NCI-H1092 (cell line): ENCODE measurements around the gene LMO4.

Experiments used
- DNase-seq: peaks from one replicate; lab custom pipeline; 2025; lab: John Stamatoyannopoulos, UW

The LMO4 gene

DNA sequence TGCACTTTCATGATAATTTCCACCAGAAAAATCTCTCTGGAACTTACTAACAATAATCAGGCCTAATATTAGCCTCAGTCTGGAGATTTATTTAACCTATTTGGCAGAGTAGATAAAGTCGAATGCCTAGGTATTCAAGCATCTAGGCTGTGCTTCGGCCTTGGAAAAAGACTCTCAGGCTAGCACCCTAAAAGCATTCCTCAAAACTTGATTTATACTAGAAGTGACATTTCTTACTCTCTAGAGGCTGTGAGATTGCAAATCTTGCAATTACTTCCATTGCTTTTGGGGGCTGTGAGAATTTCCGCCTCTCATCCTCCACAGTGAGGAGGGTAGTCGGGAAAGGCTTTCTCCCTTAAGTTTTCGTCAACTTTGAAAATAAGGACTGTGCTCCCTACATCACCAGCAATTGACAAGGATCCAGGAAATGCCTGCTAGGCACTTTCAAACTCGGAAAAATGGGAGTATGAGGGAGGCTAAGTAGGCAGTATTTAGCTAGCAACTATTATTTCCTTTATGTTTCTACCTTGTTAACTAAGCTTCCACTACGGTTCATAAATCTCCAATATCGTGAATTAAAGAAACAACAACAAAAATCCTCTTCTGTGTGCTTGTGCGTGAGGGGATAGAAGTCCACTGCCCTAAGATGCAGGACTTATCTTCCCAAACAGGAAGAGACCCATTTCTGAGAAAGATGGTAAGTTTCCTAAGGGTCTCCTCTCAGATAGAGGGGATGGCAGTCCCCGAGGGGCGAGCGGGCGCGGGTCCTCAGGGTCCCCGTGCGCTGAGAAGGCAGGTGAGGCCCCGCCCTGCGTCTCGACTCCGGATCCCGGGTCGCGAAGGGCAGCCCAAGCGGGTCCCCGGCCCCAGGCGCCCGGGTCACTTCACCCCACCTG lies 1.1 kb upstream of the LMO4 start:
- DNase-seq = no peak

GRCh38 chr1:87329051-87329525 lies 408 bp downstream of the LMO4 start:
- DNase-seq = peak; percentile 50

DNA sequence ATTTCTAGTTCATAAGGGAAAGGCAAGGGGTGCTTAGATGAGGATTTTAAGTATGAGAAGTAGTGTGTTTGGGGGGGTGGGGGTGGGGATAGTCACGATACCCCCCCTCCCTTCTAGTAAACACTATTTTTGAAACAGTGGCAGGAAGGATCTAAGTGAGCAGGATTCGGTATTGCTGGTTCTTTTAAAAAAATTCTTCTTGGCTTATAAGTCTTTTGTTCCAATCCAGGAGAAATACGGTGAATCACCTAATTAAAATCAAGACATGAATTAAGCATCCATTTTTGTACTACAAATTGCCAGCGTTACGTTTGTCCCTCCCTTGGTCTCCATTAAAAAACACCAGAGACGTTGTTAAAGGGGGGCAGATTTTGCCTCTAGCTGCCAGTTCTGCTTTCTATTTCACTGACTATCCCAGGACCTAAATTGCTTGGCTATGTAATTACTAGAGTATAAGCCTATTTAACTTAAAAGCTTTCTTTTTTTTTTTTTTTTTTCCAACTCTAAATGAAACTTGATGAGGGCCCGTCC lies 911 bp downstream of the LMO4 start:
- no peak for DNase-seq

- DNase-seq = no peak
These were observed 1.6 kb downstream of the LMO4 start for GRCh38 chr1:87330057-87330884.

GRCh38 chr1:87330885-87331364 lies 2.2 kb downstream of the LMO4 start:
- DNase-seq = no peak

DNA sequence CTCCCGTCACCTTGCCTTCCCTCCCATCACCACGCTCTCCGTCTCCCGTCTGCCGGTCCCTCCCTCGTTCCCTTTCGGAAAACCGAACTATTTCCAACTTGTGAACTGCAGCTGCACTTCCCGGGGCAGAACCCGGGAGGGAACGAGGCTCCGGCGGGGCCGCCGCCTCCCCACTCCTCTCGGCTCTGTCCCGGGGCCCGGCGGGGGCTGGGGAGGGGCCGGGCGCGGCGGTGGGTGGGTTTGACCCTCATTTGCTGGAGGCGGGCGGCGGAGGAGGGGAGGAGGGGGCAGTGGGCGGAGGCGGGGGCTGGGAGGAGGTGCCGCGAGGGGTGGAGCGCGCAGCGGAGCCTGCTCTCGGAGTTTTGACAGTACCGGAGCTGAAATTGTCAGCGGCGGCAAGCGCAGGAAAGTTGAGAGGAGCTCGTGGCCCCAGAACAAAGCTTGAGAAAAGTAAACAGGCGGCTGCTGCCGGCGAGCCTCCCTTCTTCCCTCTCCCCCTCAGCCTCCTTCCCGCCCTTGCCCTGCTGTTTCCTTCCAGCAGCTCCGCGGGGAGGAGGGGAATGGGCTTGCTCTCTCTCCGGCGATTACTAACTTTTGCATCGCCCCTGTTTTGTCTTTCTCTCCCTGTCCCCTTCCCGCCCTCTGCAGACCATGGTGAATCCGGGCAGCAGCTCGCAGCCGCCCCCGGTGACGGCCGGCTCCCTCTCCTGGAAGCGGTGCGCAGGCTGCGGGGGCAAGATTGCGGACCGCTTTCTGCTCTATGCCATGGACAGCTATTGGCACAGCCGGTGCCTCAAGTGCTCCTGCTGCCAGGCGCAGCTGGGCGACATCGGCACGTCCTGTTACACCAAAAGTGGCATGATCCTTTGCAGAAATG lies 2.9 kb downstream of the LMO4 start:
- DNase-seq = no peak

DNA sequence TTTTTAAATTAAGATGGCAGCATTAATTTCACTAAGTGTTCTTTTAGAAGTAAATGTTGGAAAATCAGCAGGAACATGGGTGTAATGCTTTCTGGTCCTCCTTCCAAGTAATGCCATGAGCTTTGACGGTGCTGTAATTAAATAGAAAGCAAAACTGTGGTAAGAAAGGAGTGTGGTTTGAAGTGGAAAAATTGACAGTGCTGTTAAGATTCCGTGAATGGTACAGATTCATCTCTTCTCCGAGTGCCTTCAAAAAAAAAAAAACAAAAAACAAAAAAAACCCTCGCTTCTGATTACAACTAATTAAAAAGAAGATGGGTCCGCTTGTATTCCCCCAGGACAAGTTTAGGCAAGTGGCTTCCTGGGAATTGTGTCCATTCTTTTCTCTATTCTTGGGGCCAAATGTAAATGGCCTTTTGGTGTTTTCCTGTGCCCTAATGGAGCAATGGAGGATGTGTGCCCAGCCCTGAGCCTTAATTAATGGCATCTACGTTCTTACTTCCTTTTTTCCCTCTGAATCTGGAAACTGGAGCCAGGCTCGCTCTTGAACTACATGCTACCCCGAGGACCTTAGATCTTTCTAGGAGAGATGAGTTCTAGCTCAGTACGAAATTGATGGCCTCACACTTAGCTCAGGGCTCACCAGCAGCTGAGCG lies 5.1 kb downstream of the LMO4 start:
- DNase-seq = no peak

GRCh38 chr1:87334351-87335174 lies 5.9 kb downstream of the LMO4 start:
- DNase-seq = no peak

GRCh38 chr1:87335175-87335884 lies 6.7 kb downstream of the LMO4 start:
- DNase-seq = peak; percentile 63

GRCh38 chr1:87336623-87337067 lies 8.0 kb downstream of the LMO4 start:
- no peak for DNase-seq

DNA sequence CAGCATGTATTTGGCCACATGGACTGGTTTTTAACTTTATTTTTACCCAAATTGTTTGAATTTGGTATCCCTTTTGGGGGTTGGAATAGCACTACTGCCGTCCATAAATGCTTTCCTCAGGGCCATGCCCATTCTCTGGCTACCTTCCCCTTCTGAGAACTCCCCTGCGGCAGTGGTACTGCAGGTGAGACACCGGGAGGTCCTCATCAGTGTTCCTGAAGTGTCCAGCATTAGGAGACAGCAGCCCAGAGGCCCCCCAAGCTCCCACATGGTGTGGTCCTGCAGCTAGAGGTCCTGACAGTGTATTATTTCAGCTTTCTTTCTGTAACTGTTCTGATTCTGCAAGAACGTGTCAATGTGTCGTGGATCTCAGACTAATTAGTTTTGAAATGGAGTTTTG lies 8.9 kb downstream of the LMO4 start:
- DNase-seq = no peak

- DNase-seq = no peak
These were observed 9.9 kb downstream of the LMO4 start for GRCh38 chr1:87338566-87338965.

DNA sequence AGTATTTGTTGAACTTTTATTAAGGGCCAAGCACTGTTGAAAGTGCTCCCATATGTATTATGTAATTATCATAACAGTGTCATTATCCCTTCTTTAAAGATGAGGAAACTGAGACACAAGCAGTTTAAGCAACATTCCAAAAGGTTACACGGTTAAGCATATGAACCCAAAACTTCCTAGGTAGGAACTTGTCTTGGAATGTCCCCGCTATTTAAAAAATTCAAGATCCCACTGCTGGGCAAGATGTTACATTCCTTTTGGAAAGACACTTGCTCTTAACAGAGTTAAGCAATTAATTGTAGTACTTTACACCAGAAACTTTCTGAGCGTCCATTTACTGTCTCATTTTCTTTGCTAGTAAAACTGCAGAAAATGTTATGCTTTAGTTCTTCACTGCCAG lies 15.6 kb downstream of the LMO4 start:
- DNase-seq = no peak

- no peak for DNase-seq
These were observed 17.6 kb downstream of the LMO4 start for GRCh38 chr1:87346130-87346814.

DNA sequence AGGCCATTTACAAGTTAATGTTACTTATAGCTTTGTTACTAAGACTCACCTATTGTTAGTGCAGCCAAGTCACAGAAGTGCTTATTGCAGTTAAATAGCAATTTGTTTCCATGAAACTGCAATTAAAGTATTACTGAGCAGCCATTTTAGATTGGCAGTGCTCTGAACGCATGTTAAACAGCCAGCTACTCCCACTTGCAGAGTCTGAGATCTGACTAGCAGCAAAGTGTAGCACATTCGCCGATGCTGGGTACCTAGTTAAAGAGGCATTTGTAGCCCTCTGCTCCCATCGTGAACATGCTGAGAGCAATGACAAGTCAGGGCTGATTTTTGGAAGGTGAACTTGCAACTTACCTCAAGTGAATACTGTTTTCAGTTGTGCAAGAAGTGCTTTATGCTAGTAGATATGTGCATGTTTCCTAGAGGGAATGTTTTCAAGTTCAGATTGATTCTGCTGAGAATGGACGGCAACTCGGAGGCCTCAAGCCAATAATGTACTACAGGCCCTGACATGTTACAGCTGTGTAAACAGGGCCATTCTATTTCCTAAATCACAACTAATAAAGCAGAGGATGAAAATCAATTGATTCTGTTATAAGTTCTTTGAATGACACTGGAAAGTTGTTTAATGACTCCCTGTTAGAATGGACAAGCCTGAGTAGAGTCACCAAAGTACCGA lies 19.8 kb downstream of the LMO4 start:
- DNase-seq = no peak

DNA sequence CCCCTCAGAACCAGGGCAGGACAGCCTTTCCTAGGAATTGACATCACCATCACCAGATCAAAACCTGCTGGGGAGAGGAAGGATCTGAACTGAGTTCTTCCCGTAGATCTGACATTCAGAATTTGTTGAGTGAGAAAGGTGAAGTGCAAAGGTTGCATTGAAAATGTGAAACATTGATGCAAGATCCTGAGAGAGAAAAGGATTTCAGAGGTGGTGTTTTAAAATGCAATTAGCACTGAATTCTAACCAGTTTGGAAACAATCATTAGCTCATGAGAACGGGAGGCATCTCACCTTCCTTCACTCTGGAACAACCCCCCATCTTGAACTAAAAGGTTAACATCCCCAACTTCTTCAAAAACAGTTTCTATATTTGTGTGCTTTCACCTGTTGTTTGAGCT lies 20.4 kb downstream of the LMO4 start:
- DNase-seq = no peak

DNA sequence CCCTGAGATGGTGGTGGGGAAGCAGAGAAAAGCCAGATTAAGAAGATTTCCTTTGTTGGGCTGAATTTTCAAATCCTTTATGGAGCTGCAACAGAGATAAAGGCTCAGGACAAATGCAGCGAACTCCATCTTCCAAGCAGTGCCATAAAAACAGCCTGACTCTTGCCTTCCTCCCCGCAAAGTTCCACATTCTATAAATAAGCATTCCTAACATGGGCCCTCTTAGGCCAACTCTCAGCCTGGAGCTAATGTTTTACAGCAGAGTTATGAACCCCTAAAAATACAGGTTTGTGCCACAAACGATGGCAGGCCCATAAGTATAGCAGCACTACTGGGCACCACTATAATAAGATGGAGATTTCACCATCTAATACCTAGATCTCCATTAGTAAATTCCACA lies 27.2 kb downstream of the LMO4 start:
- no peak for DNase-seq

- no peak for DNase-seq
These were observed 27.9 kb downstream of the LMO4 start for GRCh38 chr1:87356591-87356990.
